ENCODE measurements around the gene NUP188. TPM values are rescaled to one million over a fixed set of nuclear protein-coding genes. Genes with fewer than 3 reads are reported as not detected.
"Not testable (repeated sequence)": the region's sequence is repeated elsewhere in the genome, so short reads cannot be mapped to it uniquely, and the experiment has no call there.

NUP188 gene
- total RNA-seq, 1 donor from 2014 or later, result 22.0 TPM

DNA sequence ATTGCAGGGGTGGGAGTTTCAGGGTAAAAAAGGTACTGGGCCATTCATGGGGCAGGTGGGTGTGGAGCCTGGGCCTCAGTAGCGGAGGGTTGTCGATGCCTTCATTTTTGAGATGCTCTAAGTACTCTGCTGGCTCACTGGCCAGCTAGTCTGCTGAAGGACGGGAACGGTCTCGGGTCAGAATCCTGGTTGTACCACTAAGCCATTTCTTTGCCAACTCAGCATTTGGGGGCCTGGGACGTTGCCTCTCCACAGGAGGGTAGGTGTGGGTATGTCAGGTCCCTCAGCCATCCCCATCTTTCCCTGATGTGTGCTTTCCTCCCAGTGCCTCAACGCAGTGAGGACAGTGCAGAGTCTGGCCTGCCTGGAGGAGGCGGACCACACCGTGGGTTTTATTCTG lies 55.5 kb downstream of the NUP188 start:
- DNase-seq (ENCODE audit: low spot score in 2 of 2), result no peak
- no peak for FAIRE-seq

DNA sequence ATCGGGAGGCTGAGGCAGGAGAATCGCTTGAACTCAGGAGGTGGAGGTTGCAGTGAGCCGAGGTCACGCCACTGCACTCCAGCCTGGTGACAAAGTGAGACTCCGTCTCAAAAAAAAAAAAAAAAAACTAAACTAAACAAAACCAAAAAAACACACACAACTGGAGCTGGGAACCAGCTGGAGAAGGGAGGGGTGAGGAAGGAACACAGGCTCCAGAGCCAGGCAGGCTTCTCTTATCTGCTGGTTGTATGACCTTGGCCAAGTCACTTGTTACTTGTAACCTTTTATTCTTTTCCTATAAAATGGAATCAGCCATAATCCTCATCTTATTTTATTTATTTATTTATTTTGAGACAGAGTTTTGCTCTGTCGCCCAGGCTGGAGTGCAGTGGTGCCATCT lies 56.7 kb downstream of the NUP188 start:
- DNase-seq (ENCODE audit: low spot score in 2 of 2), result not testable (repeated sequence)

GRCh38 chr9:129005336-129005997 lies 58.0 kb downstream of the NUP188 start:
- DNase-seq (ENCODE audit: low spot score in 2 of 2), result no peak
- FAIRE-seq, result no peak

More for the DNA sequence above, 56.7 kb downstream of the NUP188 start:
- FAIRE-seq, result not testable (repeated sequence)

GRCh38 chr9:129006328-129007034 lies 59.0 kb downstream of the NUP188 start:
- FAIRE-seq, result no peak
- DNase-seq (ENCODE audit: low spot score in 2 of 2), result peak; percentile 73 to 86

GRCh38 chr9:129007035-129007765 lies 59.7 kb downstream of the NUP188 start:
- FAIRE-seq, result no peak
- no peak for DNase-seq (ENCODE audit: low spot score in 2 of 2)

GRCh38 chr9:129007766-129008468 lies 60.4 kb downstream of the NUP188 start:
- no peak for DNase-seq (ENCODE audit: low spot score in 2 of 2)
- no peak for FAIRE-seq

GRCh38 chr9:129008469-129008965 lies 61.0 kb downstream of the NUP188 start:
- DNase-seq (ENCODE audit: low spot score in 2 of 2) (no peak), FAIRE-seq (no peak)

DNA sequence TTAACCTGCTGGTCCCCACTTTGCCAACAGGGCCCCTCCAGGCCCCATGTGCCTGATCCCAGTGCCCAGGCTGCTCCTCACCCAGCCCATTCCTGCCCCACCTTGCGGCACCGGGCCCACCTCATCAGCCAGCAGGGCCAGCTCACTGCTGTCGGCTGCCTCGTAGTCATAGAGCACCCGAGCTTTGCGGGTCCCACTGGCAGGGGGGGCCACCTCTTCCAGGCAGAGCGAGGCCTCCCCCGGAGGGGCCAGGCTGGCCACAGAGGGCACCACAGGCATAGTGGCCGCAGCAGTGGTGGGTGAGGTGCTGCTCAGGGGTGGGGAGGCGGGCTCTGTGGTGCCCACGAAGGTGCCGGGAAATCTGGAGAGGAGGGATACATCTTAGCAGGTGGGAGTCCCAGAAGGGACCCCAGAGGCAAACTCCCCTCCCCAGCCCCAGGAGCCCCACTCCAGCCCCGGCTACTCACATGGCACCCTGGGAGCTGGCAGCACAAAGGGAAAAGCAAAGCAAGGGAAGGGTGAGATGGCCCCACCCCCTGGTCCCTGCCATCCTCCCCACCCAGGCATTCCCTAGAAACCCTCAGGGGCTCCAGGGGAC lies 61.6 kb downstream of the NUP188 start:
- DNase-seq (ENCODE audit: low spot score in 2 of 2), result no peak
- no peak for FAIRE-seq

DNA sequence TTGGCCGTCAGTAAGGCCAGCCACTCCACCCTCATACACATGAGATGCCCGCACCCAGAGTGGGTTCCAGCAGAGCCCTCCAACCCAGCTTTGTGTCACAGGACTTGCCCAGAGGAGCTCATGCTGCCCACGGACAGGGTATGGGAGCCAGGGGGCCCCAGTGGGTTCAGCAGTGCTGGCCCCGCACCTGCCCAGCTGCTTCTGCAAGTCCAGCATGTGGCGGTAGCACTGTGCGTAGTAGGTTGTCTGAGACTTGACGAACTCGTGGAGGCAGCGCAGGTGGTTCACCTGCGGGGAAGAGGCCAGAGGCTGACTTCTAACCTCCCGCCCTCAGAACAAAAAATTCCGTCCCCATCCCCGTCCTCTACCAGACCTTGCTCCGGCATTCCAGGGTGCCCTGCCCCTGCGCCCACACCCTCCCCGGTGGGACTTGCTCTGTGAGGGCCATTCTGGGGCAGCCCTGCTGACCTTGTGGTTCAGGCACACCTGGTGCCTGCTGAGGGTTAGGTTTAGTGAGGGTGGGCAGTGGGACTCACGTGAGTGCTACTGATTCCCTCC lies 62.2 kb downstream of the NUP188 start:
- DNase-seq (ENCODE audit: low spot score in 2 of 2), result no peak
- FAIRE-seq, result no peak

DNA sequence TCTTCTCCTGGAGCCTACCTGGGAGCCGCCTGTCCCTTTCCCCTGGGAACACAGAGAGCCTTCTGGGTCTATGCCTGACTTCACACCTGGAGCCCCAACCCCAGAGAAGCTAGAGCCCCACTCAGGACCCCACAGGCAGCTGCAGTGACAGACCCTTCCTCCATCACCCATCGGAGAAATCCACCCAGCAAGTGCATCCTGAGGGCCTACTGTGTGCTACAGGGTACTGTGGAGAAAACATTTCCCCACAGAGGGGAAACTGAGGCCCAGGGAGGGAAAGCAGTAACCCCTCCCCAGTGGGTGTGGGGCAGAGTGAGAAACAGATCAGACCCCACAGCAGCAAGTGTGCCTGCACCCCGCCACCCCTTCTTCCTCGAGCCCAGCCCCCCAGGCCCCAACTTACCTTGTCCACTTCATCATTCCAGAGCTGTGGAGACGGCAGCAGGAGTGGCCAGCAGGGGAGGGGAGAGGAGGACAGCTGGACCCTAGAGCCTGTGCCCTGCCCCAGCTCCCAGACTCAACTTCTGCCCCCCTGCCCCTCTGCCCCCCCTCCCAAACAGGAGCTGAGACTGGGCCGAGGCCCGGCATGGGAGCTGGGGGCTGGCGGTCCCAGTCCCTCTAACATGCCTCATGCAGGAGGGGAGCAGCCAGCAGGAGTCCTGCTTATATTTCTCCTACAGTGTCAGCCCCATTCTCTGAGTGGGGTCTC lies 62.9 kb downstream of the NUP188 start:
- DNase-seq (ENCODE audit: low spot score in 2 of 2), result no peak
- FAIRE-seq, result no peak

DNA sequence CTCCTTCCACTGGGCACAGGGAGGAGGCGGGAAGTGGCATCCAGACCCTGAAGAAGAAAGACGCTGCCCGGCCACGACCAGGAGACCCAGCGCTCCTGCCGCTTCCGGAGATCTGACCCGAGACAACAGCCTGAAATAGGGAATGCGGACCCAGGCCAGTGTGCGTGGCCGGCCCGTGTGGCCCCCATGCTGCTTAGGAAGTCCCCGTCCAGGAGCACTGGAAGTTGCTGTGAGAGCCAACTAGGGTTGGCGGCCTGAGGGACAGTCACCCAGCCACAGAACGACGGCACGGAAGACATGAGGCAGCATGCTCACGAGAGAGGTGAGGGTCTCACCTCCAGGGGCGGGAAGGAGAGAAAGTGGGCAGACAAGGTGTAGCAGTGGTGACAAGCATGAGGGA lies 63.7 kb downstream of the NUP188 start:
- FAIRE-seq (no peak), DNase-seq (ENCODE audit: low spot score in 2 of 2) (no peak)

- DNase-seq (ENCODE audit: low spot score in 2 of 2), result no peak
Measured at GRCh38 chr9:129011761-129012181, 64.3 kb downstream of the NUP188 start.

DNA sequence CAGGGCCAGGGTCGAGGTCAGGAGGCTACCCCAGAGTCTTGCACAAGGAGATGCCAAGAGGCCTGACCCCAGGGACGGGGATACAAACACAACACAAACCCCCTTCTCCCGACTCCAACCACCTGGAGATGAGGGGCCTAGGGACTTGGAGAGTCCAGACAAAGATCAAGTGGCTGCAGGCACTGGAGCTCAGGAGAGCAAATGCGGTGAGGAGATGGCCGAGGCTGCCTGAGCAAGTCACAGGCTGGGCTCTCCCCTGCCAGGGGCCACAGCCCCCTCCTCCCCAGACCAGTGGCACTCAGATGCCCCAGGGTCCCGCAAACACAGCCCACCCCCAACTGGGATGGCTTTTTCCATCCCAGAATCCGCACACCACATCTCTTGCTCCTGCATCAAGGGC lies 64.8 kb downstream of the NUP188 start:
- DNase-seq (ENCODE audit: low spot score in 2 of 2) (no peak), FAIRE-seq (no peak)

More at GRCh38 chr9:129011761-129012181, 64.3 kb downstream of the NUP188 start:
- FAIRE-seq, result no peak

- peak in 1 of 2 donors; percentile 10 for DNase-seq (ENCODE audit: low spot score in 2 of 2)
- no peak for FAIRE-seq
Measured at GRCh38 chr9:129012893-129013448, 65.5 kb downstream of the NUP188 start.

DNA sequence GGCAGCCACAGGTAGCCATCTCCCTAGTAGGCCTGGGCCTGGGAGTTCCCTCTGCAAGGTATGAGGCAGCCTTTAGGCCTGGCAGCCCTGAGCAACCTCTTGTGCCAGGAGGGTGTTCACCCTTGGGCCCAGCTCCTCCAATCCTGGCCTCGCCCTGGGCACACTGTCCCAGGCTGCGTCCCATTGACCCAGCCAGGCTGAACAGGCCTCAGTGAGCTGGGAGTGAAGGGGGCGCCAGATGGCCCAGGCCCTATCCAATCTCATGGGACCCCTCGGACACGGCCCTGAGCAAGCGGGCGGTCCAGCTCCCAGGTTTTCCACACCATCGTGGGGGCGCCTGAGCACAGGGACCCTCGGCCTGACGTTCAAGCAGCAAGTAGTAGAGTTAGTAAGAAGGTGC lies 66.2 kb downstream of the NUP188 start:
- FAIRE-seq (no peak), DNase-seq (ENCODE audit: low spot score in 2 of 2) (no peak)

DNA sequence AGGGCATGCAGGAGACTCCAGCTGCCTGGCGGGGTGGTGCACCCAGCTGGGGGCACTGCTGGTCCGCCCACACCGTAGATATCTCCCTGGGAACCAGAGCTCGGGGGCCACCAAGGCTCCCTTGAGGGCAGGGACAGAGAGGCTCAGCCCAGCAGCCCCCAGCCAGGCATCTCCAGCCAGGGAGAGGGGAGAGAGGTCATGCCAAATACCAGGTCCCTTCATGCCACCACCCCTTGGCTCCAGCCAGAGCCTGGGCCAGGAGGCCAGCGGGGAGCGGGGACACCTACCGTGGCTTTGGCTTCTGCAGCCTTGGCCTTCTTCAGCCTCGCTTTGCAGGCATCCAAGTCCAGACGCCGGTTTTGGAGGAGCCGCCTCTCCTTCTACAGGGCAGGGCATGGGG lies 66.6 kb downstream of the NUP188 start:
- DNase-seq (ENCODE audit: low spot score in 2 of 2), result no peak
- FAIRE-seq, result no peak

DNA sequence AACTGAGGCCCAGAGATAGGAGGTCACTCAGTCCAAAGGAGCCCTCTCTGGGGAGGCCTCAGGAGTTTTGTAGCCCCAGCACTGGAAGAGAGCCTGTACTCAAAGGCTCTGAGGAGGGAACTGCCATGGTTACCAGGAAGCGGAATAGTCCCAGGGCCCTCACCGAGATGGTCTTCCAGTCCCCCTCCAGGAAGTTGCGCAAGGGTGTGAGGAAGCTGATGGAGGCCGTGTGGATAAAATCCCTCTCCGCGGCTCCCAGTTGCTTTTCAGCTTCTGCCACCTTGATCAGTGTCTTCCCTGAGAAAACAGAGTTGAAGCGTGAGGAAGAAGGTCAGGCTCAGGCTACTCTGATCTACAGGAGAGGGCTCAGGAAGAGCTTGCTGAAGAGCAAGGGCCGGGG lies 67.1 kb downstream of the NUP188 start:
- DNase-seq (ENCODE audit: low spot score in 2 of 2) (peak in 1 of 2 donors; percentile 12), FAIRE-seq (no peak)

DNA sequence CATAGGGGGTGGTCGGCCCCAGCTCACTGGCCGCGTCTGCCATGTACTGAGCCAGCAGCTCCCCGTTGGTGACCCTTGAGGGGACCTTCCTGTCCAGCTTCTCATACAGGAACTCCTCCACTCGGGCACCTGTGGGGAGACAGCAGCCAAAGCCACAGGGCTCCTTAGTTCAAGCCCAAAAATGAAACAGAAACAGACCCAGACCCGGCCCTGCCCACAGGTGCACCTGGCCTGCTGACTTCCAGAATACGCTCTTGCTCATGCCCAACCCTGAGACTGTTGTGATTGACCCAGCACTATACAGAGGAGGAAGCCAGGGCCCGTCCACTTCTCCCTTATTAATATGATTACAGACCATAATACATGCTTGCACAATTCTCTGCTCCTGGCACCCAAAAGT lies 73.6 kb downstream of the NUP188 start:
- FAIRE-seq (no peak), DNase-seq (ENCODE audit: low spot score in 2 of 2) (no peak)

GRCh38 chr9:129022037-129022436 lies 74.5 kb downstream of the NUP188 start:
- FAIRE-seq (no peak), DNase-seq (ENCODE audit: low spot score in 2 of 2) (no peak)
